ENCODE results near the gene LPP. TPM values are rescaled to one million over a fixed set of nuclear protein-coding genes. Genes with fewer than 3 reads are reported as not detected.

LPP gene
- total RNA-seq, 6 experiments from 2014 or later: 84.1 to 121 (median 102) TPM

DNA sequence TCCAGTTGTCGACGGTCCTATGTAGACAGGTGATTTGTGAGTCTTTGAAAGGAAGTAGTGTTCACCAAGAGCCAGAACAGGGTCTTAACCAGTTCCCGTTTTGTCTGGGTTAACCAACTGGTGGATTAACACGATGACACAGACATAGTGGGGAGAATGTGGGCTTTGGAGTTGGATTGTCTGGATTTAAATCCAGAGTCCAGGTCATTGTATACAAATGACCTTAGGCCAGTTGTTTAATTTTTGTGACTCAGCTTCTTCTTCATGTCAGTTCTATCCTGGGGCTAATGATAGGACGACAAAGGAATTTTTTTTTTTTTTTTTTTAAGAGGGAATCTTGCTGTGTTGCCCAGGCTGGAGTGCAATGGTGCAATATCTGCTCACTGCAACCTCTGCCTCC, 126.7 kb downstream of the LPP start:
- no peak for DNase-seq
- Mint-ChIP-seq H3K36me3 (ENCODE audit: low read depth) (peaks cover 43% of the 10 kb centered on the region), H3K4me3 (no peak overlapping the region), H3K27ac (no peak overlapping the region), H3K9me3 (no peaks in the 10 kb centered on the region), H3K4me1 (ENCODE audit: low read depth) (peaks cover 82% of the 10 kb centered on the region), H3K27me3 (ENCODE audit: insufficient read depth) (peaks cover 4% of the 10 kb centered on the region)
- TF ChIP-seq, protein P1, sequence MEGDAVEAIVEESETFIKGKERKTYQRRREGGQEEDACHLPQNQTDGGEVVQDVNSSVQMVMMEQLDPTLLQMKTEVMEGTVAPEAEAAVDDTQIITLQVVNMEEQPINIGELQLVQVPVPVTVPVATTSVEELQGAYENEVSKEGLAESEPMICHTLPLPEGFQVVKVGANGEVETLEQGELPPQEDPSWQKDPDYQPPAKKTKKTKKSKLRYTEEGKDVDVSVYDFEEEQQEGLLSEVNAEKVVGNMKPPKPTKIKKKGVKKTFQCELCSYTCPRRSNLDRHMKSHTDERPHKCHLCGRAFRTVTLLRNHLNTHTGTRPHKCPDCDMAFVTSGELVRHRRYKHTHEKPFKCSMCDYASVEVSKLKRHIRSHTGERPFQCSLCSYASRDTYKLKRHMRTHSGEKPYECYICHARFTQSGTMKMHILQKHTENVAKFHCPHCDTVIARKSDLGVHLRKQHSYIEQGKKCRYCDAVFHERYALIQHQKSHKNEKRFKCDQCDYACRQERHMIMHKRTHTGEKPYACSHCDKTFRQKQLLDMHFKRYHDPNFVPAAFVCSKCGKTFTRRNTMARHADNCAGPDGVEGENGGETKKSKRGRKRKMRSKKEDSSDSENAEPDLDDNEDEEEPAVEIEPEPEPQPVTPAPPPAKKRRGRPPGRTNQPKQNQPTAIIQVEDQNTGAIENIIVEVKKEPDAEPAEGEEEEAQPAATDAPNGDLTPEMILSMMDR (IDR thresholded peaks at IDR 0.05): no peak

DNA sequence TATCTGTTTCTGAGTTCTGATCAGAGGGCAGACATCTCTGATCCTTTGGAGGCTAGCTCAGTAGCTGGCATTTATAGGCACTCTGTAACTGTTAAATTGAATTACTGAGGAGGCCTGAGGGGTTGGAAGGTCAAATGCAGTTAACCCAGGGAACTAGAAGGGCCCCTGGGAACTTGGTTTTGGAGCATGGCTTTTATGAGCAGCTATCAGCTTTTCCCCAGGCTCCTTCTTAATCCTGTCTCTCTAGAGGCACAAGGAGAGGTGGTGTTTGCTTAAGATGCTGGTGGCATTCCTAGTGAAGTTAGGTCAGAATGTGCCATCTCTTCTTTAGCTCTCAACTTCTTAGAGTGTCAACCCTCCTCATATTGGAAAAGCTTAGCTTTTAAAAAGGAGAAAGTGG, 128.9 kb downstream of the LPP start:
- no peaks in the 10 kb centered on the region for H3K9me3 Mint-ChIP-seq
- H3K4me1 Mint-ChIP-seq (ENCODE audit: low read depth): peaks cover 92% of the 10 kb centered on the region
- TF ChIP-seq, protein P1 (IDR thresholded peaks at IDR 0.05): no peak
- H3K4me3 Mint-ChIP-seq: no peak overlapping the region
- no peak for DNase-seq
- H3K27ac Mint-ChIP-seq: no peak overlapping the region
- peaks cover 30% of the 10 kb centered on the region for H3K36me3 Mint-ChIP-seq (ENCODE audit: low read depth)
- no peaks in the 10 kb centered on the region; the same call in none of the 2 replicates for H3K27me3 Mint-ChIP-seq (ENCODE audit: insufficient read depth)

DNA sequence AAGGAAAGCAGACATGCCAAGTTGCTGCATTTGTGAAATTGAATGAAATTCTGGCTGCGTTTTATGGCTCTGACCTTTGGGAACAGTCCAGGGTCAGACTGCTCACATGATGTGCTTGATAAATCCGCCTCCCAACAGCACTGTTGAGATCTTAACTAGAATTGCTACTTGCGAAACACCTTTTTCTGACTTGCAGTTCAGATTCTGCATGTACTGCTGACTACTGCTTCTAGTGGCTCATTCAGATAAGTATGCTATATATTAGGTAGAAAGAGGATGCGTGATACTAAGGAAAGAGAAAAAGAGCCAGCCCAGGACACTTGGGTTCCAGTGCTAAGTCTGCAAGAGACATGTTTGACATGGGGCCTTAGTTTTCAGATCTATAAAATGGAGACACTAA, 129.4 kb downstream of the LPP start:
- Mint-ChIP-seq H3K9me3 (no peaks in the 10 kb centered on the region), H3K4me1 (ENCODE audit: low read depth) (peaks cover 92% of the 10 kb centered on the region), H3K27me3 (ENCODE audit: insufficient read depth) (no peaks in the 10 kb centered on the region; the same call in none of the 2 replicates), H3K27ac (peak overlapping the region; percentile 40), H3K4me3 (no peak overlapping the region), H3K36me3 (ENCODE audit: low read depth) (peaks cover 25% of the 10 kb centered on the region)
- TF ChIP-seq, protein P1 (IDR thresholded peaks at IDR 0.05): peak; percentile 34; the same call in 1 of the 2 replicates
- DNase-seq: no peak

DNA sequence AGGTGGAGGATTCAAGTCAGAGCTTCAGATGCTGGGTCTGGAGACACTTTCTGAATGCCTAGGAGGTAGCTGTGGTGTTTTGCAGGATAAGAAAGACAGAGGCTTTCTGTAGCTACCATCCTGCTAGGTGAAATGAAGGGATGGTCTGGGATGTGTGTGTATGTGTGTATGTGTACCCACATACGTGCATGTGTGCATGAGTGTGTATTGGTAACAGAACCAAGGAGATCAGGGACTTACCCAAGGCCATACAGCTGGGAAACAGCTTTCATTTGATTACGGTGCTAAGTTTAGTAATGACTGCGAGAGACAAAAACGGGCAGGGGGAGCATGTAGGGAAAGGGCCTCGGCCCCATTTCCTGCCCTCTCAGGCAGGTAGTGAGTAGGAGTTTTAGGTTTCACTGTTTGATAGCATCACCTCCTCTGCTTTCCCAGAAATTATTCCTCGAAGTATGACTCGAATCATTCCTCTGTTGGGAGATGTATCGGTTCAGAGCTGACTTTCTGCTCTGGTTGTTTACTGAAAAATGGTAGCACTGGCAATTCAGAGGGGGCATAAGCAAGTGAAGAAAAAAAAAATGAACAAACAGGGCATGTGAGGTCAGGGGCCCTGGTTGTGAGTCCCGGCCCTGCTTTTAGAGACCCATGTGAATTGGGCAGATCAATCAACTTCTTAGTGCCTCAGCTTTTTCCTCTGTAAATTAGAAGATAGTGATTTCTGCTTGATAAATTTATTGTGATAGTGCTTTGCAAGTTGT, 130.7 kb downstream of the LPP start:
- Mint-ChIP-seq H3K36me3 (ENCODE audit: low read depth) (peaks cover 17% of the 10 kb centered on the region), H3K27me3 (ENCODE audit: insufficient read depth) (no peaks in the 10 kb centered on the region; the same call in none of the 2 replicates), H3K4me1 (ENCODE audit: low read depth) (peaks cover 88% of the 10 kb centered on the region), H3K4me3 (no peak overlapping the region), H3K9me3 (no peaks in the 10 kb centered on the region), H3K27ac (peak overlapping the region; percentile 94)
- TF ChIP-seq, protein P1 (IDR thresholded peaks at IDR 0.05): no peak
- DNase-seq: no peak

DNA sequence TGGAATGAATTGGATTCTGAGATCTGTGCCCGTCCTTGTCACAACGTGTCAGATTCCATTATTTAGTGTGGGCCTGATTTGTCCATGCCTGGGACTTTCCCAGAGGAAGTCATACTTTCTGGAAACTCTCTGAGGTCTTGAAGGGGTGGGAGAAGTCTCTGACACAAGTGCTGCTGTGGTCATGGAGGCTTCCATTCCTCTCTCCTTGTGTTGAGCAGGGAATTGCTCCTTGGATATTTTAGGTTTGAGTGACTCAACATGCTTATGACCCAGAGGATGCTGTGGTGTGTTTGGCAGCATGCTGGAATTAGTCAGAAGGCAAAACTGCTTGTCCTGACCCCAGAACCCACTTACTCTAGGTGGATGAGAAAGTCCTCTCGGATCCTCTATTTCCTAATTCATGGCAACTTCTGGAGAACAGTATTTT, 132.1 kb downstream of the LPP start:
- peak; percentile 98 for DNase-seq
- peak overlapping the region; percentile 94 for H3K27ac Mint-ChIP-seq
- TF ChIP-seq, protein P1 (IDR thresholded peaks at IDR 0.05): no peak
- peak overlapping the region; percentile 59 for H3K4me3 Mint-ChIP-seq
- H3K27me3 Mint-ChIP-seq (ENCODE audit: insufficient read depth): no peaks in the 10 kb centered on the region; the same call in none of the 2 replicates
- no peaks in the 10 kb centered on the region for H3K9me3 Mint-ChIP-seq
- peaks cover 16% of the 10 kb centered on the region for H3K36me3 Mint-ChIP-seq (ENCODE audit: low read depth)
- H3K4me1 Mint-ChIP-seq (ENCODE audit: low read depth): peaks cover 85% of the 10 kb centered on the region

All from HFFc6 (cell line).